ENCODE measurements around the gene NPBWR2.
"Not testable (repeated sequence)": the region's sequence is repeated elsewhere in the genome, so short reads cannot be mapped to it uniquely, and the experiment has no call there.

The NPBWR2 gene

GRCh38 chr20:64117432-64117777 lies 10.0 kb upstream of the NPBWR2 start:
- H3K27ac ChIP-seq (ENCODE audit: insufficient read depth, low read length, poor library complexity, severe bottlenecking); H3K36me3 ChIP-seq (ENCODE audit: control insufficient read depth, insufficient read depth, low read length); H3K27me3 ChIP-seq (replicated peaks; ENCODE audit: control insufficient read depth, insufficient read depth, low read length, poor library complexity, severe bottlenecking); H3K4me3 ChIP-seq (ENCODE audit: insufficient read depth, low read depth, low read length, poor library complexity, severe bottlenecking); H3K9me3 ChIP-seq (ENCODE audit: control insufficient read depth, low read length); H3K4me1 ChIP-seq (ENCODE audit: control insufficient read depth, insufficient read depth, low read length, poor library complexity, severe bottlenecking); DNase-seq: not testable (repeated sequence)

DNA sequence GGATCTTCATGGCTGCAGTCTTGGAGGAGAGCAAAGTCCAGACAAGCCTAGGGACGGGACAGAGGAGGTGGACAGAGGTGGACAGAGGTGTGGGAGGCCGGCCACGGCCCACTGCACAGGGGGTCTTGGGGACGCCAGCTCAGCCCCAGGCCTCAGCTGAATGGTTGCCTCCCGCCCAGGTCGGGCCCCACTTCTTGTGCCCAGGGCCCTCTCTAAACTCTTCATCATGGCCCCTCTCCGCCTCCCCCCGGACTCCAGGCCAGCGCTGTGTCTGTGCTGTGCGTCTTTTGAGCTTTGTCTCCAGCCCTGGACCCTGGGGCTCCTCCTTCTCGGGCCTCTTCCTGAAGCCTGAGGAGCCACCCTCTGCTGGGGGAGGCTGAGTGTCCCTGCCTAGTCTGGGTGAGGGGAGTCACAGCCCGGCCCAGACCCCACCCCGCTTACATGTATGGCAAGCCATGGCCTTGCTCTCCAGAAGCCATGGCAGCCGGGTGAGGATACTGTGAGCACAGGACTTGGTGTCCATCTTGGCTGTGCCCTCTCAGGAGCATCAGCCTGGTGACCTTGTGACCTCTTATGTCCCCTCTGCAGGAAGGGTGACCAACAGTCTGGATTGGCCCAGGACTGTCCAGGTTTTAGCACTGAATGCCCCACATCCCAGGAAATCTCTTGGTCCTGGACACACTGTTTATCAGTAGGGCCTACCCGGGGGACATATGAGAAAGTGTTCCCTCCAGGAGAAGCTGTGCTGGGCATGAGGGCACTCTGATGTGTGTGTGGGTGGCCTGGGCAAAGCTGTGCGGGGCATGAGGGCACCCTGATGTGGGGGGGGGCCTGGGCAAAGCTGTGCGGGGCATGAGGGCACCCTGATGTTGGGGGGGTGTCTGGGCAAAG lies 9.4 kb upstream of the NPBWR2 start:
- no peak overlapping the region for H3K4me3 ChIP-seq (ENCODE audit: insufficient read depth, low read depth, low read length, poor library complexity, severe bottlenecking)
- H3K4me1 ChIP-seq (ENCODE audit: control insufficient read depth, insufficient read depth, low read length, poor library complexity, severe bottlenecking) = peaks cover 7% of the 10 kb centered on the region
- H3K36me3 ChIP-seq (ENCODE audit: control insufficient read depth, insufficient read depth, low read length) = no peaks in the 10 kb centered on the region
- H3K9me3 ChIP-seq (ENCODE audit: control insufficient read depth, low read length) = no peaks in the 10 kb centered on the region
- no peak overlapping the region for H3K27ac ChIP-seq (ENCODE audit: insufficient read depth, low read length, poor library complexity, severe bottlenecking)
- DNase-seq = no peak
- no peaks in the 10 kb centered on the region for H3K27me3 ChIP-seq (replicated peaks; ENCODE audit: control insufficient read depth, insufficient read depth, low read length, poor library complexity, severe bottlenecking)

DNA sequence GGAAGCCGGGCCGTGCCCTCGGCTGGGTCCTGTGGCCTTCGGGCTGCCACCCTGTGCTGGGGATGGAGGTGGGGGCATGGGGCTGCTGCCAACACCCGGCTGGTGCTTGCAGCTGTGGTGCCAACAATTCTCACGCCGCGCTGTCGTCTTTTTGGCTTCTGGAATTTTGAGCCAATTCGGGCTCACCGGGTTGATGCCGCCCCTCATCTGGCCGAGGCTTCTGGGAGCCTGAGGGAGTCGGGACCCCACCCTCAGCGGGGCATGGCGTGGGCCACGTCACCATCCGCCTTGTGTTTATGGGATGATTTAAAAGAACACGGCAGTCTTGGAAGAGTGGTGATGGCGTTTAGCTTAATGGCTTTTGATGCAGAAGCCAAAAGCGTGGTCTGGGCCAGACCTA lies 8.7 kb upstream of the NPBWR2 start:
- peaks cover 7% of the 10 kb centered on the region for H3K4me1 ChIP-seq (ENCODE audit: control insufficient read depth, insufficient read depth, low read length, poor library complexity, severe bottlenecking)
- H3K4me3 ChIP-seq (ENCODE audit: insufficient read depth, low read depth, low read length, poor library complexity, severe bottlenecking) = no peak overlapping the region
- no peaks in the 10 kb centered on the region for H3K27me3 ChIP-seq (replicated peaks; ENCODE audit: control insufficient read depth, insufficient read depth, low read length, poor library complexity, severe bottlenecking)
- no peak overlapping the region for H3K27ac ChIP-seq (ENCODE audit: insufficient read depth, low read length, poor library complexity, severe bottlenecking)
- no peaks in the 10 kb centered on the region for H3K36me3 ChIP-seq (ENCODE audit: control insufficient read depth, insufficient read depth, low read length)
- no peaks in the 10 kb centered on the region for H3K9me3 ChIP-seq (ENCODE audit: control insufficient read depth, low read length)
- DNase-seq = no peak

GRCh38 chr20:64115171-64115911 lies 8.0 kb upstream of the NPBWR2 start:
- no peaks in the 10 kb centered on the region for H3K27me3 ChIP-seq (replicated peaks; ENCODE audit: control insufficient read depth, insufficient read depth, low read length, poor library complexity, severe bottlenecking)
- no peaks in the 10 kb centered on the region for H3K36me3 ChIP-seq (ENCODE audit: control insufficient read depth, insufficient read depth, low read length)
- no peak overlapping the region for H3K4me3 ChIP-seq (ENCODE audit: insufficient read depth, low read depth, low read length, poor library complexity, severe bottlenecking)
- H3K4me1 ChIP-seq (ENCODE audit: control insufficient read depth, insufficient read depth, low read length, poor library complexity, severe bottlenecking) = peaks cover 7% of the 10 kb centered on the region
- H3K9me3 ChIP-seq (ENCODE audit: control insufficient read depth, low read length) = no peaks in the 10 kb centered on the region
- DNase-seq = no peak
- no peak overlapping the region for H3K27ac ChIP-seq (ENCODE audit: insufficient read depth, low read length, poor library complexity, severe bottlenecking)

GRCh38 chr20:64114356-64114971 lies 7.1 kb upstream of the NPBWR2 start:
- no peak for DNase-seq
- no peaks in the 10 kb centered on the region for H3K4me1 ChIP-seq (ENCODE audit: control insufficient read depth, insufficient read depth, low read length, poor library complexity, severe bottlenecking)
- H3K27me3 ChIP-seq (replicated peaks; ENCODE audit: control insufficient read depth, insufficient read depth, low read length, poor library complexity, severe bottlenecking) = no peaks in the 10 kb centered on the region
- no peak overlapping the region for H3K27ac ChIP-seq (ENCODE audit: insufficient read depth, low read length, poor library complexity, severe bottlenecking)
- no peaks in the 10 kb centered on the region for H3K9me3 ChIP-seq (ENCODE audit: control insufficient read depth, low read length)
- no peaks in the 10 kb centered on the region for H3K36me3 ChIP-seq (ENCODE audit: control insufficient read depth, insufficient read depth, low read length)
- no peak overlapping the region for H3K4me3 ChIP-seq (ENCODE audit: insufficient read depth, low read depth, low read length, poor library complexity, severe bottlenecking)

GRCh38 chr20:64113796-64114355 lies 6.5 kb upstream of the NPBWR2 start:
- DNase-seq = no peak
- H3K9me3 ChIP-seq (ENCODE audit: control insufficient read depth, low read length) = no peaks in the 10 kb centered on the region
- no peaks in the 10 kb centered on the region for H3K27me3 ChIP-seq (replicated peaks; ENCODE audit: control insufficient read depth, insufficient read depth, low read length, poor library complexity, severe bottlenecking)
- no peak overlapping the region for H3K4me3 ChIP-seq (ENCODE audit: insufficient read depth, low read depth, low read length, poor library complexity, severe bottlenecking)
- H3K27ac ChIP-seq (ENCODE audit: insufficient read depth, low read length, poor library complexity, severe bottlenecking) = no peak overlapping the region
- no peaks in the 10 kb centered on the region for H3K4me1 ChIP-seq (ENCODE audit: control insufficient read depth, insufficient read depth, low read length, poor library complexity, severe bottlenecking)
- no peaks in the 10 kb centered on the region for H3K36me3 ChIP-seq (ENCODE audit: control insufficient read depth, insufficient read depth, low read length)

- H3K4me1 ChIP-seq (ENCODE audit: control insufficient read depth, insufficient read depth, low read length, poor library complexity, severe bottlenecking) = no peaks in the 10 kb centered on the region
- no peak for DNase-seq
- H3K36me3 ChIP-seq (ENCODE audit: control insufficient read depth, insufficient read depth, low read length) = no peaks in the 10 kb centered on the region
- no peak overlapping the region for H3K27ac ChIP-seq (ENCODE audit: insufficient read depth, low read length, poor library complexity, severe bottlenecking)
- H3K27me3 ChIP-seq (replicated peaks; ENCODE audit: control insufficient read depth, insufficient read depth, low read length, poor library complexity, severe bottlenecking) = no peaks in the 10 kb centered on the region
- no peaks in the 10 kb centered on the region for H3K9me3 ChIP-seq (ENCODE audit: control insufficient read depth, low read length)
- no peak overlapping the region for H3K4me3 ChIP-seq (ENCODE audit: insufficient read depth, low read depth, low read length, poor library complexity, severe bottlenecking)
Observed at GRCh38 chr20:64113444-64113775, 6.0 kb upstream of the NPBWR2 start.

DNA sequence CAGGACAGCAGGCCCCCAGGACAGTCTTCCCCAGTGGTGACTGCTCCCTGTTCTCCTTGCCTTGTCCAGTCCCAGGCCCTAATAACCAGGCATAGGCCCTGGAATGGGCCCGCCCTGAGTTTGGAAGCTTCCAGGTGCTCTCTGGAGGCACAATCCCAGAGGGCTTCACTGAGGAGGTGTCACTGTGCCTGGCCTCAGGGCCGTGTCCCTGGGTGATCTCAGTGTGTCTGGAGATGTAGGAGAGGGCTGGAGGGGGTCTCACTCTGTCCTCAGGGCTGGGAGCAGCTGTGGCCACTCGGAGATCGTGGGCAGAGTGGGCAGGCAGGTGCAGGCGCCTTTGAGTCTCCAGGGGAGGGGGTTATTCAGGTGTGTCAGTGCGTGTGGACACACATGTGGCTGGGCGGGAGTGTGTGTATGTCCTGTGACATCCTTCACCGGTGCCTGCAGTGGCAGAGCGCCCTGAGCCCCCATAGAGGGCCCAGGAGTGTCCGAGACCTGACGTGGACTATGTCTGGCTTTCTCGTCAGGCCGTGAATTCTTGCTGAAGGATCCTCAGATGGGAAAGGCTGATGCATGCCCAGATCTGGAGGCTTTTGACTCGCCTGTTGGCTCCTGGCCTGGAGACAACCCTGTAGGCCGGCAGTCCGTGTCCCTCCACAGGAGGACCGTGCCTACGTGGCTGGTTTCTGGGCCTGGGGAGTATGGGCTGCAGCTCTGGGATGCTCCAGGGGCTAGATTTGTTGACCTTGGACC lies 5.5 kb upstream of the NPBWR2 start:
- Histone ChIP-seq H3K4me3 (ENCODE audit: insufficient read depth, low read depth, low read length, poor library complexity, severe bottlenecking) (no peak overlapping the region), H3K27me3 (replicated peaks; ENCODE audit: control insufficient read depth, insufficient read depth, low read length, poor library complexity, severe bottlenecking) (no peaks in the 10 kb centered on the region), H3K36me3 (ENCODE audit: control insufficient read depth, insufficient read depth, low read length) (no peaks in the 10 kb centered on the region), H3K27ac (ENCODE audit: insufficient read depth, low read length, poor library complexity, severe bottlenecking) (no peak overlapping the region), H3K4me1 (ENCODE audit: control insufficient read depth, insufficient read depth, low read length, poor library complexity, severe bottlenecking) (no peaks in the 10 kb centered on the region), H3K9me3 (ENCODE audit: control insufficient read depth, low read length) (no peaks in the 10 kb centered on the region)
- no peak for DNase-seq

- no peaks in the 10 kb centered on the region for H3K4me1 ChIP-seq (ENCODE audit: control insufficient read depth, insufficient read depth, low read length, poor library complexity, severe bottlenecking)
- no peaks in the 10 kb centered on the region for H3K36me3 ChIP-seq (ENCODE audit: control insufficient read depth, insufficient read depth, low read length)
- no peak overlapping the region for H3K27ac ChIP-seq (ENCODE audit: insufficient read depth, low read length, poor library complexity, severe bottlenecking)
- H3K9me3 ChIP-seq (ENCODE audit: control insufficient read depth, low read length) = no peaks in the 10 kb centered on the region
- no peak for DNase-seq
- no peak overlapping the region for H3K4me3 ChIP-seq (ENCODE audit: insufficient read depth, low read depth, low read length, poor library complexity, severe bottlenecking)
- H3K27me3 ChIP-seq (replicated peaks; ENCODE audit: control insufficient read depth, insufficient read depth, low read length, poor library complexity, severe bottlenecking) = no peaks in the 10 kb centered on the region
Observed at GRCh38 chr20:64111841-64112641, 4.7 kb upstream of the NPBWR2 start.
